ENCODE data around the gene MAD1L1. TPM values are rescaled to one million over a fixed set of nuclear protein-coding genes. Genes with fewer than 3 reads are reported as not detected.
A peak's percentile ranks its signal among the peaks of the same experiment; 100 is the strongest.

MAD1L1 gene
- total and polyA plus RNA-seq, 2 of the 8 experiments (the other 6 are each of a cell fraction or from before 2014, with no cell fraction given) = 40.4 to 44.6 TPM

DNA sequence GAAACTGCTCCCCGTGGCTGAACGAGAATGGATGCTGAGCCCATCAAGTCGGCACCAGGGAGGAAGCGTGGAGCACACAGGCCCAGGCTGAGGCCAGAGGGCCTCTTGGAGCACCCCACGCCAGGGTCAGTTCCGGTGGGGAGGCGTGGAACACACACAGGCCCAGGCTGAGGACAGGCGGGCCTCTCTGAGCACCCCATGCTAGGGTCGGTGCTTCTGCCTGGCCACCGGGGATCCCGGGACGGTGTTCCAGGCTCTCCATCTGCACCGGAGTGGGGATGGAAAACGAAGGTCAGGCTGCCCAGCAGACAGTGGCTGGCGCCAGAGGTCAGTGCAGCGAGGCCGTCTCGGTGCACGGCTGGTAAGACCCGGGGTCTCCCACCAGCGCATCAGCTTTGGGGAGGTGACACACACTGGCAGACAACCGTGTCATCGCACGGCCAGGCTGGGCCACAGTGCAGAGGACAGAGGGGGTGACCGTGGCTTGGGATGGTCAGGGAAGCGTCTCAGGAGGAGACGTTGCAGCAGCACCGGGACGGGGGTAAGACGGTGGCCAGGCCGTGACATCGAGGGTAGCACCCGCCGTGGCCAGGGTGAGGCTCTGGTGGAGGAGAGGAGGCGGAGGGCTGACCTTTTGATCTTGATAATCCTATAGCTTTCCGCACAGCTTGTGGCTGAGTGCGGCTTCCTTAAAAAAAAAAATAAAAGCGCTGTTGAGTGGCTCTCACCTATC, 358.7 kb downstream of the MAD1L1 start:
- no peak overlapping the region for H2AK5ac ChIP-seq (ENCODE audit: low read depth, low read length)
- H3K79me2 ChIP-seq (ENCODE audit: control insufficient read depth in 1 of 2, insufficient read depth in 2 of 2, low read length in 2 of 2) = no peaks in the 10 kb centered on the region; a peak in 1 of 4 replicates
- no peak overlapping the region for H2AFZ ChIP-seq (ENCODE audit: low read length)
- H3K9me3 ChIP-seq (ENCODE audit: insufficient read depth in 2 of 2, low read depth in 1 of 2, low read length in 1 of 2) = peaks cover 0 to 11% of the 10 kb centered on the region in 2 experiments; a peak in 1 of 4 replicates
- POLR2A ChIA-PET (ENCODE audit: partially characterized antibody) = interaction anchor here (0.7 kb wide), 2 partner anchors 9 to 12 kb away, joined by 3 to 4 read pairs; no protein-coding TSS in a partner anchor
- DNase-seq (ENCODE audit: low read depth in 1 of 2, low spot score in 2 of 2) (no peak), FAIRE-seq (no peak)
- H4K5ac ChIP-seq (ENCODE audit: insufficient read length, low read depth, low read length) = no peak overlapping the region
- peaks cover 0 to 2% of the 10 kb centered on the region in 2 experiments for H4K20me1 ChIP-seq (replicated peaks in 1 of 2; ENCODE audit: control insufficient read depth in 1 of 2, insufficient read depth in 2 of 2, low read length in 2 of 2)
- H3K23me2 ChIP-seq (ENCODE audit: low read depth, low read length) = no peaks in the 10 kb centered on the region; the same call in 1 of the 2 replicates
- H3K9ac ChIP-seq (replicated peaks in 1 of 4; ENCODE audit: extremely low read depth in 1 of 4, low read depth in 3 of 4, low read length in 3 of 4) = no peak overlapping the region
- peak overlapping the region; percentile 53; the same call in 1 of the 2 replicates for H4K8ac ChIP-seq (ENCODE audit: extremely low read depth, insufficient read depth, low read length)
- no peak overlapping the region for H3K27ac ChIP-seq (ENCODE audit: low read depth, low read length)
- peak overlapping the region; percentile 53 for H3K4ac ChIP-seq (replicated peaks; ENCODE audit: insufficient read length, low read depth, low read length)
- H2BK120ac ChIP-seq (replicated peaks; ENCODE audit: low read depth, low read length) = no peak overlapping the region
- H2BK15ac ChIP-seq (ENCODE audit: low read length) = no peak overlapping the region
- CTCF ChIA-PET (ENCODE audit: partially characterized antibody) = interaction anchor here (0.6 to 1.6 kb wide), 7 partner anchors 10 to 144 kb away, joined by 3 to 4 read pairs (median 3); no protein-coding TSS in a partner anchor
- H3K36me3 ChIP-seq (ENCODE audit: control insufficient read depth in 2 of 4, insufficient read depth in 4 of 4, low read length in 3 of 4) = no peaks in the 10 kb centered on the region
- H4K91ac ChIP-seq (replicated peaks; ENCODE audit: insufficient read length, low read length) = no peak overlapping the region
- peaks cover 4% of the 10 kb centered on the region; the same call in 1 of the 2 replicates for H3K79me1 ChIP-seq (ENCODE audit: low read depth, low read length)
- no peaks in the 10 kb centered on the region for H3K27me3 ChIP-seq (replicated peaks in 1 of 4; ENCODE audit: control insufficient read depth in 3 of 4, extremely low read depth in 1 of 4, insufficient read depth in 3 of 4, low read length in 3 of 4)
- H2BK20ac ChIP-seq (ENCODE audit: low read length) = no peak overlapping the region
- peak overlapping the region; percentile 35; the same call in 1 of the 2 replicates for H2BK5ac ChIP-seq (ENCODE audit: low read depth, low read length)
- H3K4me3 ChIP-seq (ENCODE audit: extremely low read depth in 1 of 4, insufficient read depth in 2 of 4, low read depth in 3 of 4, low read length in 4 of 4) = no peak overlapping the region
- H3K4me2 ChIP-seq (ENCODE audit: insufficient read depth in 1 of 2, low read depth in 2 of 2, low read length in 2 of 2) = no peak overlapping the region
- no peak overlapping the region; the same call in 1 of the 2 replicates for H3K18ac ChIP-seq (ENCODE audit: extremely low read depth, low read length)
- WGBS, 2 experiments (ENCODE audit: extremely low coverage in 1 of 2, insufficient coverage in 1 of 2, insufficient read length in 1 of 2, insufficient replicate concordance in 2 of 2, low coverage in 1 of 2, low lambda C conversion rate in 2 of 2, missing lambda C conversion rate in 1 of 2) = 94% methylated on average over 36 of the region's 38 CpGs; no CpG with 5 or more reads in 1 of the 2 experiments
- no peak overlapping the region for H3K23ac ChIP-seq (ENCODE audit: insufficient read length)
- H2BK12ac ChIP-seq (ENCODE audit: low read depth, low read length) = no peak overlapping the region
- no peak overlapping the region for H3K14ac ChIP-seq (ENCODE audit: insufficient read length)
- H3K4me1 ChIP-seq (replicated peaks in 1 of 4; ENCODE audit: control insufficient read depth in 3 of 4, insufficient read depth in 4 of 4, low read length in 3 of 4) = no peaks in the 10 kb centered on the region; a peak in 1 of 7 replicates
- H3K56ac ChIP-seq (replicated peaks; ENCODE audit: insufficient read length, low read depth, low read length) = no peak overlapping the region
- TF ChIP-seq, protein P1, sequence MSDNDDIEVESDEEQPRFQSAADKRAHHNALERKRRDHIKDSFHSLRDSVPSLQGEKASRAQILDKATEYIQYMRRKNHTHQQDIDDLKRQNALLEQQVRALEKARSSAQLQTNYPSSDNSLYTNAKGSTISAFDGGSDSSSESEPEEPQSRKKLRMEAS (IDR thresholded peaks at IDR 0.05) = no peak
